ENCODE measurements around the gene TAF6.
"Not testable (repeated sequence)": the region's sequence is repeated elsewhere in the genome, so short reads cannot be mapped to it uniquely, and the experiment has no call there.

Gene TAF6

DNA sequence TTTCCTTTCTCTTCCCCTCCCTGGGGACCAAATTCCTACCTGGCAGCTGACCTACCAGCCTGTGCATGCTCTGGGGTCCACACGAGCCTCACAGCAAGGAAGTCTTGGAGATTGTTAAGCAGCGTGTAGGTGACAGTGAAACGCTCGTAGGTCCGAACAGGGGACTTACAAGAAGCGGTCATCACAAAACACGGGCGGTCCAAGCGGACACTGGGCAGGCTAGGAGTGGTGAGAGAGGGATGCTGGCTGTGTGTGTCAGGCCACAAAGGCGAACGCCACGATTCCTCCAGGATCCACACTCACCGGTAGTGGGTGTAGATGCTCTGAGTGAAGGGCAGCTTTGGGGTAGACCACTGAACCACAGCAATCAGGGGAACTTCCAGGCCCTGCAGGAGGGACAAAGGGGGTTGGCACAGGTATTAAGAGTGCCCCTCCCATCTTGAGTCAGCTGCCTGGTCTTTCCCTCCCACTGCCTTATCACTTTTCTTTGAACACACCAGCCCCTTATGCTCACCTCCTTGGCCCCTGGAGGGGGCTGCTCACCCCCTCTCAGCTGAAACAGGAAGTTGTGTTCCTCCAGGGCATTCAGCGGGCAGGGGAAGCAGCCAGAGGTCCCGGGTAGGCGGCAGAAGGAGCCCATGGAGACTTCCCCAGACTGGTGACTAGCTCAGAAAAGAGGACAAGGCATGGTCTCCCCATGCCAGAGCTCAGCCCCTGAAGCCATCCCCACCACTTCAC is 37.3 kb upstream of the TAF6 start:
- CTCF ChIA-PET: interaction anchor here (2.5 kb wide), 1 partner anchor 24 kb away, joined by 7 read pairs; no protein-coding TSS in a partner anchor
- peak; percentile 34 for DNase-seq
- Mint-ChIP-seq H3K4me3 (peak overlapping the region; percentile 89), H3K27me3 (no peaks in the 10 kb centered on the region), H3K9me3 (no peaks in the 10 kb centered on the region), H3K27ac (peak overlapping the region; percentile 82), H3K4me1 (peaks cover 68% of the 10 kb centered on the region), H3K36me3 (peaks cover 53% of the 10 kb centered on the region)

DNA sequence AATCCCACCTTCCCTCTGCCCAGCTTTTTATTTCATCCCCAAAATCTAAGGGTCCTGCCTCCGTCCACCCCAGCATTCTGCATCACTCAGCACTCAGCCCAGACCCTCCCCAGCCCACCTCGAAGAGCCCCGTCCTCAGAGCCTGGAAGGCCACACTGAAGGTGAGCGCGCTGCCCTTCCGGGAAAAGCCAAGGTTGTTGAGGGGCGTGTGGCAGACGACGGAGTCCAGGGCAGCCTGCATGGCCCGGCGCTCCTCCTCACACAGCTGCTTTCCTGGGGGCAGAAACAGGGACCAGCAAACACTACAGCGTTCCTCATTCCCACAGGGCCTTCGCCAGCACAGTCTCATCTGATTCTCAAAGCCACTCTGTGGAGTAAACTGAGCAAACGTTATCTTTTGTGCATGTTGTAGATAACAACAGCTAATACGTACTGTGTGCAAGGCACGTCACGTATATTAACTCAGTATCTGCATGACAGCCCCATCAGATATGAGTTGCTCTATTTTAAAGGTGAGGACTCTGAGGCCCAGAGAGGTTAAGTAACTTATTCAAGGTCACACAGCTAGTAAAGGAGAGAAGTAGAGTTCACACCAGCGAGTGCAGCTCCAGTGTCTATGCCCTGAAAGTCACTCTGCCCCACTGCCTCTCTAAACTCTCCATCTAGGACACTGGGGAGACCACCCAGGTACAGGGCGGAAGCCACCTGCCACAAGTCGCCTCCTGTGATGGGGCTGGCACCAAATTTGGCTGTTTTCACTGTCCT is 36.6 kb upstream of the TAF6 start:
- DNase-seq: no peak
- Mint-ChIP-seq H3K9me3 (no peaks in the 10 kb centered on the region), H3K27ac (peak overlapping the region; percentile 82), H3K4me3 (no peak overlapping the region), H3K36me3 (peaks cover 55% of the 10 kb centered on the region), H3K27me3 (no peaks in the 10 kb centered on the region), H3K4me1 (peaks cover 73% of the 10 kb centered on the region)
- CTCF ChIA-PET: interaction anchor here (2.5 kb wide), 1 partner anchor 23 kb away, joined by 7 read pairs; no protein-coding TSS in a partner anchor

DNA sequence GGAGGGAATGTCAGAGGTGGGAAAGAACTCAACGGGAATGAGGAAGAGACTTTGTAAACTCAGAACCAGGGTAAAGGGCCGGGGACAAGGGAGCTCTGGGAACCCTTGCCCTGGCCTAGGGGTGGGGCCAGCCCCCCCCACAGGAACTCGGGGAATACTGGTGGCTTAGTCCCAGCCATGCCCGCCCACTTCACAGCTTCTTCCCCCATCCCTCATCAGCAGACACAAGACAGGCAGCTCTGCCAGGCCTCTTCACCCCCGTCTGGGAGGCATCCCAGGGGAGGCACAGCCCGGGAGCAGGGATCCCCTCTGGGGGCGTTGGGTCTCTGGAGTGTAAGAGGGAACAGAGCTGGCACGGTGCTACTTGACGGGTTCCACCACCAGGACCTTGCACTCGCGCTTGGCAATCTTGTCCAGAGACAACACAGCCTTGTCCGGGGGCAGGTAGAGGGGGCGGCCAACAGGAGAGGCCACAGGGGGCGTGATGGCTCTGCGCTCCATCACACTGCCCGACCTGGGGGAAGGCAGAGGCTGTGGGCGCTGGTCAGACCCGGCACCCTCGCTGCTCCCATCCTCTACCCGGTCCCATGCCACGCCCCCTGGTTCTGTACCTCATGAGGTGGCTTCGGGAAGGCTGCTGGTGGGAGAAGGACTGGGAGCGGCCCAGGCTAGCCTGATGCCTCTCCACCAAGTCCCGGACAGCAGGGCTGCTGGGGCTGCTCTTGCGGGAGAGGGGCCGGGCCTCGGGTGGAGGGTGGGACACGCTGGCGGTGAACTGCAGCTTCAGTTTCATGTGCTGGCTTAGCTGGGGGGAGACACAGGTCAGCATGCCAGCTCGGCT is 35.7 kb upstream of the TAF6 start:
- CTCF ChIA-PET: no interaction called here
- Mint-ChIP-seq H3K36me3 (peaks cover 57% of the 10 kb centered on the region), H3K4me3 (no peak overlapping the region), H3K27me3 (no peaks in the 10 kb centered on the region), H3K27ac (no peak overlapping the region), H3K4me1 (peaks cover 80% of the 10 kb centered on the region), H3K9me3 (no peaks in the 10 kb centered on the region)
- DNase-seq: no peak

DNA sequence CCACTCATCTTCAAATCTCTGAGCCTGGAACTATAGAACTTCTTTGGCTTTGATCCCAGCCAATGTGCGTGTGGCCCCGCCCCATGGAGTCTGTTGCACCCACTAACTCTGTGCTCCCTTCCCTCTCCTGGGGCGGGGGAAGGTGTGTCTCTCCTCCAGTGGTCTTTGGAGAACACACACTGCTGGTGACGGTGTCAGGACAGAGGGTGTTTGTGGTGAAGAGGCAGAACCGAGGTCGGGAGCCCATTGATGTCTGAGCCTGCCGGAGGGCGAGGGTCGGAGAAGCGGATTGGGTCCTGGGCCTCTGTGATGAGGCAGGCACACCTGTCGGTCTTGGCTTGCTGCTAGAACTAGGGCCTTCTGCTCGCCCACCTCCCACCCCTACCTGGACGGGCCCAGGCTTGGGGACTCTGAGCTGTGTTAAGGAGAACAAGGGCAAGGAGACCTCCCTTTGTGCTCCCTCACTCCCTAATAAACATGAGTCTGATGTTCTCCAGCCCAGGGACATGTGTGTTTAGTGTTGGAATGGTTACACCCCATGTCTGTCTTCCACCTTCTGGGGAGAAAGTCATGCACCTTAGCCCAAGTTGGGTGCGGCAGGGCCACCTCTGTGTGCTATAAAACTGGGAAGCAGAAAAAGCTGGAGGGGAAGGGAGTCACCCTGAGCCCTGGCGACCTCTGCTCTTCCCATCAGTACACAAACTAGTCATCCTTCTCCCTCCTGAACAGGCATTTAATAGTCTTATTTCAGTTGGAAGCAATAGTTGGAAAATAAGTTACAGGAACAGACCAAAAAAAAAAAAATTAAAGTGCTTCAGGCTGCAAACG is 34.8 kb upstream of the TAF6 start:
- CTCF ChIA-PET: no interaction called here
- Mint-ChIP-seq H3K9me3 (no peaks in the 10 kb centered on the region), H3K4me3 (no peak overlapping the region), H3K27ac (peak overlapping the region; percentile 64), H3K27me3 (no peaks in the 10 kb centered on the region), H3K36me3 (peaks cover 55% of the 10 kb centered on the region), H3K4me1 (peaks cover 71% of the 10 kb centered on the region)
- no peak for DNase-seq

DNA sequence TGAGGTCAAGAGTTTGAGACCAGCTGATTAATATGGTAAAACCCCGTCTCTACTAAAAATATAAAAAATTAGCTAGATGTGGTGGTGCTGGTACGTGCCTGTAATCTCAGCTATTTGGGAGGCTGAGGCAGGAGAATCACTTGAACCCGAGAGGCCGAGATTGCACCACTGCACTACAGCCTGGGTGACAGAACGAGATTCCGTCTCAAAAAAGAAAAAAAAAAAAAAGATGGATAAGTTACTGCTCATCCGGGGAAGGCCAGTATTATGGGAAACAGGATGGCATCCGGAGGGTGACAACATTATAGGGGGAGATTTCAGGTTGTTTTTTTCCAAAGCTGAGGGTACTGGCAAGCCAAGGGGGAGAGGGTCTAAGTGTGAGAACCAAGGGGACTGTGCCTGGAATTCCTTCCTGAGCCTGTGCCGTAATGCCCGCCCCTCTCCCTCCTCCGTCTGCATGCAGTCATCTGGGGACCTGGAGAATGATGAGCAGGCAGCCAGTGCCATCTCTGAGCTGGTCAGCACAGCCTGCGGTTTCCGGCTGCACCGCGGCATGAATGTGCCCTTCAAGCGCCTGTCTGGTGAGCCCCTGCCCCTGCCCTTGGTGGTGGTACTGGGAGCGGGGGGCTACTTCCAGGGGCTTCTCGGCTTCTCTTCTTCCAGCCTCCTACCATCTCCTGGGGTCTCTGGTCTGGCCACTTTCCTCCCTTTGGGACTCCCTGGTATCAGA is 33.9 kb upstream of the TAF6 start:
- Mint-ChIP-seq H3K27ac (no peak overlapping the region), H3K36me3 (peaks cover 58% of the 10 kb centered on the region), H3K4me3 (no peak overlapping the region), H3K9me3 (no peaks in the 10 kb centered on the region), H3K27me3 (no peaks in the 10 kb centered on the region), H3K4me1 (peaks cover 74% of the 10 kb centered on the region)
- no peak for DNase-seq
- CTCF ChIA-PET: no interaction called here

DNA sequence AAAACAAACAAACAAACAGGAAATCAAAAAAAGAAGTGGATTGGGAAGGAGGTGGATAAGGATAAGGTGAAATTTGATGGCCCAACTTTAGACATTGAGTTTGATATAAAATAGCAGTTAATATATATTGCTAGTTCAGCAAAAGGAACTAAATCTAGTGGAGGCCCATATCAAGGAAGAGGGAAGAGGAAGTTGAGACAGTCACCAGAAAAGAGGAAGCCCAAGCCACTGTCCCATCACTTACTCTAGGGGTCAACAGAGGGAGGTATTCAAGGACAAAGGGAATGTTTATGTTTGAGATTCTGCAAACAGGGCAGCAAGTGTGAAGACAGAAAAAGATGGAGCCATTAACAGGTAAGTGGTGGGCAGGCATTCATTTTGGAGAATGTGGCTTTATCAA is 33.2 kb upstream of the TAF6 start:
- no peak for DNase-seq
- H3K27me3 Mint-ChIP-seq: no peaks in the 10 kb centered on the region
- no peaks in the 10 kb centered on the region for H3K9me3 Mint-ChIP-seq
- no peak overlapping the region for H3K4me3 Mint-ChIP-seq
- H3K4me1 Mint-ChIP-seq: peaks cover 74% of the 10 kb centered on the region
- CTCF ChIA-PET: interaction anchor here (0.9 kb wide), 1 partner anchor 58 kb away, joined by 3 read pairs; no protein-coding TSS in a partner anchor
- H3K27ac Mint-ChIP-seq: peak overlapping the region; percentile 55
- H3K36me3 Mint-ChIP-seq: peaks cover 54% of the 10 kb centered on the region

DNA sequence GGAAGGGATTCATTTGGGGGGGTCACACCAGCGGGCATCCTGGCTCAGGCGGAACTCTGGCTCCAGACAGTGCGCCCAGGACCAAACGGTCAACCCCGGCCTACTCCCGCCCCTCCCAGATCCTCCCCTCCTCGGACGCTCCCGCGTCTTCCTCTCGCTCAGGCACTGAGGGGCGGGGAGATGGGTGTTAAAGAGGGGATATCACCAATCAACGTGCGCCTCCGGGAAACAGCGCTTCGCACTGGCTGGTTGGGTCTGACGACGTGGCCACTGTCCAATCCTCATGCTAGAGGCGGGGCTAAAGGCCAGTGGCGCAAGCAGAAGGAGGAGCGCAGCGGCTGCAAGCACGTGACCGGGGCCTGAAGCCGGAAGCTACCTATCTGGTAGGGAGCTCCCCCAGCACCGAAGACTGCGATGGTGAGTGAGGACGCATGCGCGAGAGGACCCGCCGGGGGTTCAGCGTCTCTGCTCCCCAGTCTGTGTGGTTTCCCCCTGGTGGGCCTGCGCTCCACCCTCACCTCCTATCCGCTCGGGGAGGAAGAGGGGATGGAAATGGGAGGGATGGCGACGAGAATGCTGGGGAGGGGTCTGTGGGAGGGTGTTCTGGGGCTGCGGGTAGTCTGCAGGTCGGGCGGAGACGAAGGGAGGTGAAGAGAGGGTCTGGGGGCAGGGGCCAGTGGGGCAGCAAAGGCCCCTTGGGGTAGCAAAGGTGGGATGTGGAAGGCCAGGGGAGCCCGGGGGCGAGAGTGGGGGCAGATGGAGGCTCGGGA is 29.6 kb upstream of the TAF6 start, which contains the start of gene LAMTOR4:
TSS of gene LAMTOR4 (plus strand) at position 360 of the 770 bp plus-strand sequence. CDS start at position 415, 55 bp downstream.
- Mint-ChIP-seq H3K36me3 (peaks cover 33% of the 10 kb centered on the region), H3K27ac (peak within 1 kb of the TSS; percentile 90), H3K4me1 (peaks cover 48% of the 10 kb centered on the region), H3K9me3 (no peaks in the 10 kb centered on the region), H3K27me3 (no peaks in the 10 kb centered on the region), H3K4me3 (peak within 1 kb of the TSS; percentile 96)
- DNase-seq: peak; percentile 99
- CTCF ChIA-PET: interaction anchor here (1.0 to 2.7 kb wide), 3 partner anchors 11 to 69 kb away, joined by 3 to 13 read pairs (median 9); partner anchors contain the start of gene GAL3ST4

DNA sequence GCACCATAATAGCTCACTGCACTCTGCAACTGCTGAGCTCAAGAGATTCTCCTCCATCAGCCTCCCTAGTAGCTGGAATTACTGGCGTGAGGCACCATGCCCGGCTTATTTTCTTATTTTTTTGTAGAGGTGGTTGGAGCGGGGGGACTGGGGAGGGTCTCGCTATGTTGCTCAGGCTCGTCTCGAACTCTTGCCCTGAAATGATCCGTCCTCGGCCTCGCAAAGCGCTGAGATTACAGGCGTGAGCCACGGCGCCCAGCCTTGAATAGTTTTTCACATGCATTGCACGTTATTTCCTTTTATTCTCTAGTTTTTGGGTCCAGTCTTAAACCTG is 29.0 kb upstream of the TAF6 start:
- Mint-ChIP-seq H3K9me3 (no peaks in the 10 kb centered on the region), H3K4me1 (peaks cover 42% of the 10 kb centered on the region), H3K27ac (peak overlapping the region; percentile 90), H3K27me3 (no peaks in the 10 kb centered on the region), H3K36me3 (peaks cover 29% of the 10 kb centered on the region), H3K4me3 (peak overlapping the region; percentile 96)
- no peak for DNase-seq
- CTCF ChIA-PET: interaction anchor here (0.9 to 2.7 kb wide), 5 partner anchors 10 to 69 kb away, joined by 3 to 13 read pairs (median 9); partner anchors contain the start of gene GAL3ST4

DNA sequence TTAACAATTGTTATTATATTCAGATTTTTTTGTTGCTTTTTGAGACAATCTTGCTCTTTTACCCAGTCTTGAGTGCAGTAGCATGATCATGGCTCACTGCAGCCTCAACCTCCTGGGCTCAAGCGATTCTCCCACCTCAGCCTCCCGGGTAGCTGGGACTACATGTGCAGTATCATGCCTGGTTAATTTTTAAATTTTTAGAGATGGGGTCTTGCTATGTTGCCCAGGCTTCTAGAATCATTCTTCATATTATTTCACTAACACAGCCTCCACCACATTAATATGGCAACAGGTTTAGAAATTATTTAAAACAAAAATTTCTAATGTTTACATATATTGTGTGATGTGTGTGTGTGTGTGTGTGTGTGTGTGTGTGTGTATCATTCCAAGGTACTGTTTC is 28.1 kb upstream of the TAF6 start:
- CTCF ChIA-PET: interaction anchor here (0.9 to 2.7 kb wide), 3 partner anchors 9 to 17 kb away, joined by 3 to 13 read pairs (median 11); no protein-coding TSS in a partner anchor
- H3K9me3 Mint-ChIP-seq: no peaks in the 10 kb centered on the region
- peak overlapping the region; percentile 90 for H3K27ac Mint-ChIP-seq
- H3K4me3 Mint-ChIP-seq: no peak overlapping the region
- no peak for DNase-seq
- peaks cover 21% of the 10 kb centered on the region for H3K36me3 Mint-ChIP-seq
- H3K4me1 Mint-ChIP-seq: peaks cover 33% of the 10 kb centered on the region
- no peaks in the 10 kb centered on the region for H3K27me3 Mint-ChIP-seq

DNA sequence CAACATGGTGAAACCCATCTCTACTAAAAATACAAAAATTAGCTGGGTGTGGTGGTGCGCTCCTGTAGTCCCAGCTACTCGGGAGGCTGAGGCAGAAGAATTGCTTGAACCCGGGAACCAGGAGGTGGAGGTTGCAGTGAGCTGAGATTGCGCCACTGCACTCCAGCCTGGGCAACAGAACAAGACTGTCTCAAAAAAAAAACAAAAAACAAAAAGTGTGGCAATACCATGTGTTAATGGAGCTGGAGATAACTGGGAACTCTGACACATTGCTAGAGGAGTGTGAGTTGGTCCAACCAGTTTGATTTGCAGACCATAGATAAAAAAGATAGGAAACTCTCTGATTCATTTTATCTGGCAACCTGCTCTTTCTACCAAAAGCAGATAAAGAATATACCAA is 27.2 kb upstream of the TAF6 start:
- CTCF ChIA-PET: interaction anchor here (2.2 to 2.7 kb wide), 2 partner anchors 8 to 13 kb away, joined by 11 to 13 read pairs; no protein-coding TSS in a partner anchor
- Mint-ChIP-seq H3K36me3 (peaks cover 14% of the 10 kb centered on the region), H3K4me1 (peaks cover 28% of the 10 kb centered on the region)
- H3K9me3 Mint-ChIP-seq, H3K4me3 Mint-ChIP-seq, DNase-seq, H3K27me3 Mint-ChIP-seq, H3K27ac Mint-ChIP-seq: not testable (repeated sequence)

DNA sequence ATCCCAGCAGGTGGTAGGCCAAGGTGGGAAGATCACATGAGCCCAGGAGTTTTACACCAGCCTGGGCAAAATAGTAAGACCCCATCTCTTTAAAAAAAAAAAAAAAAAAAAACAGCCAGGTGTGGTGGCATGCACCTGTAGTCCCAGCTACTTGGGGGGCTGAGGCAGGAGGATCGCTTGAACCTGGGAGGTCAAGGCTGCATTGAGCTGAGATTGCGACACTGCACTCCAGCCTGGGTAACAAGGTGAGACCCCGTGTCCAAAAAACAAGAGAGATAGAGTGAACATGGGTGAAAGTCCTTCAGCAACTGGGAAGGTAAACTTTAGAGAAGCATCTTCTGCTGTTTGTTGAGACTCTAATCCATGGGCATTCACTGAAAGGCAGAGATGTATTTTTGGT is 23.3 kb upstream of the TAF6 start:
- Mint-ChIP-seq H3K9me3 (no peaks in the 10 kb centered on the region), H3K27ac (no peak overlapping the region), H3K27me3 (peaks cover 8% of the 10 kb centered on the region), H3K4me3 (no peak overlapping the region), H3K36me3 (no peaks in the 10 kb centered on the region), H3K4me1 (peaks cover 19% of the 10 kb centered on the region)
- CTCF ChIA-PET: interaction anchor here (0.6 to 2.0 kb wide), 4 partner anchors 10 to 265 kb away, joined by 3 to 10 read pairs (median 4); no protein-coding TSS in a partner anchor
- no peak for DNase-seq

DNA sequence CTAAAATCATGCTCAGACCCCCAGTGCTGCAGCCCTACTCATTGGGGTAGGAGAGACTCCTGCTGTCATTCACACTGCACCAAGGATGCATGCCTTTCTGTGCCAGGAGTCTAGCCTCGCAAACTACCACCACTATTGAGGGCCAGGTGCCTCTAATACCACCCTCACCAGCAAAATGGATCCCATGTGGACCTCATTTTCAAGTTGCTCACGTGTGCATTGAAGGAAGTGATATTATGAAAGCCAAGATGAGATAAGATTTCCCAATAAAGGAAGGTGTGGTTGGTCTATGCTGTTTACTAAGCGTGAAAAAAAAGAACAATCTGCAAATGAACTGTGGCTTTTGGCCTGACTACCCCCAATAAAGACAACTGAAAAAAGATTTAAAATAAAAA is 22.4 kb upstream of the TAF6 start:
- DNase-seq: no peak
- H3K9me3 Mint-ChIP-seq: no peaks in the 10 kb centered on the region
- H3K27ac Mint-ChIP-seq: no peak overlapping the region
- peaks cover 8% of the 10 kb centered on the region for H3K27me3 Mint-ChIP-seq
- peaks cover 19% of the 10 kb centered on the region for H3K4me1 Mint-ChIP-seq
- no peaks in the 10 kb centered on the region for H3K36me3 Mint-ChIP-seq
- CTCF ChIA-PET: interaction anchor here (1.1 to 2.0 kb wide), 2 partner anchors 9 to 76 kb away, joined by 3 to 10 read pairs; no protein-coding TSS in a partner anchor
- H3K4me3 Mint-ChIP-seq: no peak overlapping the region
